Fibroblast of skin of right quadriceps (primary cell): ENCODE measurements around the gene PGGHG.
"Not testable (repeated sequence)": the region's sequence is repeated elsewhere in the genome, so short reads cannot be mapped to it uniquely, and the experiment has no call there.

Experiments used
- DNase-seq: peaks from one replicate; pipeline ENCODE4 v3.0.0-alpha.2; 2013

PGGHG gene

GRCh38 chr11:288478-289397, at the start of gene PGGHG:
PGGHG (plus strand) TSS chr11:289126; CDS start chr11:289817, 691 bp downstream.
- DNase-seq: peak; percentile 34

GRCh38 chr11:240315-240714, 48.6 kb upstream of the PGGHG start:
- no peak for DNase-seq

- no peak for DNase-seq
Observed at GRCh38 chr11:241634-242033, 47.3 kb upstream of the PGGHG start.

GRCh38 chr11:244376-244775, 44.5 kb upstream of the PGGHG start:
- no peak for DNase-seq

GRCh38 chr11:249062-249461, 39.9 kb upstream of the PGGHG start:
- no peak for DNase-seq

- DNase-seq: no peak
Observed at GRCh38 chr11:250274-250673, 38.7 kb upstream of the PGGHG start.

- peak; percentile 38 for DNase-seq
Observed at GRCh38 chr11:250740-251299, 38.1 kb upstream of the PGGHG start.

GRCh38 chr11:251550-251949, 37.4 kb upstream of the PGGHG start:
- no peak for DNase-seq

- DNase-seq: no peak
Observed at GRCh38 chr11:252666-253065, 36.3 kb upstream of the PGGHG start.

GRCh38 chr11:253160-253885, 35.6 kb upstream of the PGGHG start:
- no peak for DNase-seq

GRCh38 chr11:253886-254270, 35.0 kb upstream of the PGGHG start:
- DNase-seq: no peak

GRCh38 chr11:255176-255575, 33.8 kb upstream of the PGGHG start:
- peak; percentile 56 for DNase-seq

GRCh38 chr11:255816-256215, 33.1 kb upstream of the PGGHG start:
- no peak for DNase-seq

GRCh38 chr11:256952-257737, 31.8 kb upstream of the PGGHG start:
- DNase-seq: no peak

GRCh38 chr11:257766-258493, 31.0 kb upstream of the PGGHG start:
- DNase-seq: no peak

GRCh38 chr11:259413-259812, 29.5 kb upstream of the PGGHG start:
- no peak for DNase-seq

- DNase-seq: no peak
Observed at GRCh38 chr11:261624-262023, 27.3 kb upstream of the PGGHG start.

- DNase-seq: no peak
Observed at GRCh38 chr11:266676-267439, 22.1 kb upstream of the PGGHG start.

GRCh38 chr11:267491-267994, 21.4 kb upstream of the PGGHG start:
- no peak for DNase-seq

- not testable (repeated sequence) for DNase-seq
Observed at GRCh38 chr11:268716-269145, 20.2 kb upstream of the PGGHG start.
